GM12878 (cell line): Measurements from ENCODE around the gene BARD1. TPM values are rescaled to one million over a fixed set of nuclear protein-coding genes. Genes with fewer than 3 reads are reported as not detected.

Experiments
- ATAC-seq: fragments of 200-7000 bp; cut with Tn5 transposase; 3 replicates; pipeline ENCODE4 v1.9.1; 2020; ENCODE audit warnings: mild to moderate bottlenecking, moderate library complexity
- BruUV-seq: library from RNA; stranded (reverse); fragments of 400-500 nt; replicated peaks from 2 replicates; lab custom pipeline; 2021; lab: Mats Ljungman, UMichigan
- CTCF ChIA-PET: fragments of 300-600 bp; sonication (Branson Sonifier 250); formaldehyde crosslinking; extraction: SDS; loops from one replicate; lab custom pipeline; 2021; ENCODE audit warnings: inconsistent platforms; lab: Yijun Ruan, JAX
- POLR2A ChIA-PET: fragments of 350-600 bp; formaldehyde crosslinking; extraction: SDS; loops from one replicate; lab custom pipeline; 2021; ENCODE audit warnings: inconsistent platforms; lab: Charles Lee
- RAD21 ChIA-PET: fragments of 300-600 bp; sonication (Branson Sonifier 250); formaldehyde crosslinking; loops from one replicate; lab custom pipeline; 2023; ENCODE audit warnings: antibody characterized with exemption; ENCODE audit not compliant: unreplicated experiment; lab: Charles Lee
- SMC1A ChIA-PET: fragments of 300-600 bp; sonication (Branson Sonifier 250); formaldehyde crosslinking; loops from one replicate; lab custom pipeline; 2023; ENCODE audit not compliant: unreplicated experiment, uncharacterized antibody; lab: Charles Lee
- DNase-seq: peaks from one replicate; pipeline ENCODE4 v3.0.0-alpha.2; 2011; ENCODE audit warnings: low read depth, low spot score
- FAIRE-seq: peaks from 3 replicates; lab custom pipeline; 2011; peaks lifted over from hg19 to GRCh38; lab: Jason Lieb, UNC
- H2AFZ ChIP-seq: 2 replicates; pipeline ENCODE4 v1.6.0; 2011; ENCODE audit warnings: low read depth, low read length, control low read depth; ENCODE audit not compliant: control insufficient read depth
- H3K27ac ChIP-seq: 2 replicates; pipeline ENCODE4 v1.5.1; 2011; ENCODE audit warnings: control low read depth; ENCODE audit not compliant: control insufficient read depth, insufficient read depth
- H3K27me3 ChIP-seq, 2 experiments: replicated peaks in 1 of 2; 2 replicates each; pipeline versions ENCODE4 v1.6.0 to v1.6.1; 2011; ENCODE audit warnings: low read length in 1 of 2; ENCODE audit not compliant: control insufficient read depth in 2 of 2, insufficient read depth in 2 of 2
- H3K36me3 ChIP-seq, 2 experiments: 2 replicates each; pipeline ENCODE4 v1.5.1; 2011; ENCODE audit warnings: low read length in 1 of 2; ENCODE audit not compliant: control insufficient read depth in 2 of 2, insufficient read depth in 2 of 2
- H3K4me1 ChIP-seq: 2 replicates; pipeline ENCODE4 v1.6.1; 2011; ENCODE audit warnings: mild to moderate bottlenecking, low read length, moderate library complexity, mixed read lengths; ENCODE audit not compliant: control insufficient read depth, insufficient read depth
- H3K4me2 ChIP-seq: 2 replicates; pipeline ENCODE4 v1.6.0; 2011; ENCODE audit warnings: control low read depth; ENCODE audit not compliant: control insufficient read depth, insufficient read depth
- H3K4me3 ChIP-seq: fragments of 200-600 bp; sonication (generic); 2 replicates; pipeline ENCODE4 v1.5.1; 2016
- H3K79me2 ChIP-seq: 2 replicates; pipeline ENCODE4 v1.6.0; 2011; ENCODE audit warnings: low read length; ENCODE audit not compliant: control insufficient read depth, insufficient read depth
- H3K9ac ChIP-seq: 2 replicates; pipeline ENCODE4 v1.8.0; 2011; ENCODE audit warnings: low read length, control low read depth, mixed read lengths; ENCODE audit not compliant: control insufficient read depth, insufficient read depth
- H3K9me3 ChIP-seq: replicated peaks from 3 replicates; pipeline ENCODE4 v1.5.1; 2011; ENCODE audit warnings: mild to moderate bottlenecking, low read length; ENCODE audit not compliant: control insufficient read depth, insufficient read depth
- H4K20me1 ChIP-seq: 2 replicates; pipeline ENCODE4 v1.6.0; 2011; ENCODE audit not compliant: control insufficient read depth, insufficient read depth
- ASH2L ChIP-seq: fragments of 300-600, 200-600 bp; sonication (generic); IDR thresholded peaks from 2 replicates; pipeline ENCODE4 v1.6.1; 2017; ENCODE audit warnings: low read depth, mild to moderate bottlenecking, borderline replicate concordance
- CREM ChIP-seq: IDR thresholded peaks from 2 replicates; pipeline ENCODE4 v1.6.1; 2014; ENCODE audit warnings: antibody characterized with exemption, low read depth
- EGR1 ChIP-seq, 2 experiments: IDR thresholded peaks; 1 replicate in 1 of 2; 2 replicates in 1 of 2; pipeline ENCODE4 v1.6.1; 2011 to 2012; ENCODE audit warnings: low read depth in 2 of 2, low read length in 2 of 2, borderline replicate concordance in 1 of 2, mild to moderate bottlenecking in 1 of 2, moderate library complexity in 1 of 2
- IRF4 ChIP-seq: IDR thresholded peaks from 2 replicates; pipeline ENCODE4 v1.6.1; 2011; ENCODE audit warnings: low read depth, low read length
- NFXL1 ChIP-seq: fragments of 450-650 bp; IDR thresholded peaks from 2 replicates; pipeline ENCODE4 v1.6.1; 2017; ENCODE audit warnings: antibody characterized with exemption, mild to moderate bottlenecking, borderline replicate concordance
- PAX5 ChIP-seq: IDR thresholded peaks from 2 replicates; pipeline ENCODE4 v1.6.1; 2011; ENCODE audit warnings: low read depth, low read length, borderline replicate concordance
- POLR2A ChIP-seq: IDR thresholded peaks from 2 replicates; pipeline ENCODE4 v1.6.1; 2011; ENCODE audit warnings: low read depth, mild to moderate bottlenecking, low read length
- RAD51 ChIP-seq: fragments of 450-650 bp; IDR thresholded peaks from 2 replicates; pipeline ENCODE4 v1.6.1; 2016; ENCODE audit warnings: moderate library complexity, mild to moderate bottlenecking, inconsistent platforms
- RELA ChIP-seq: fragments of 450-650 bp; IDR thresholded peaks from 2 replicates; pipeline ENCODE4 v1.8.0; 2014; ENCODE audit warnings: borderline replicate concordance; ENCODE audit not compliant: partially characterized antibody
- SMARCA5 ChIP-seq: fragments of 450-650 bp; IDR thresholded peaks from 2 replicates; pipeline ENCODE4 v1.6.1; 2017; ENCODE audit warnings: mild to moderate bottlenecking
- ZNF384 ChIP-seq: IDR thresholded peaks from 2 replicates; pipeline ENCODE4 v1.6.1; 2012; ENCODE audit warnings: low read depth, mild to moderate bottlenecking, low read length, improper control_type of control experiment, borderline replicate concordance
- WGBS: methylation state at CpG from one replicate; pipeline ENCODE4 v1.1.6; 2016; ENCODE audit warnings: low lambda C conversion rate; ENCODE audit not compliant: insufficient replicate concordance, insufficient coverage; ENCODE audit errors: missing lambda C conversion rate; 5-methylcytosine and 5-hydroxymethylcytosine counted together
- in situ Hi-C: fragments of 300-500 bp; cut with MboI; formaldehyde crosslinking; loops from 9 replicates; pipeline ENCODE4 v1.14.3; 2018; ENCODE audit warnings: mixed read lengths
- intact Hi-C: fragments of 100-400 bp; cut with micrococcal nuclease; formaldehyde crosslinking; loops from one replicate; pipeline ENCODE4 v1.14.2; 2022; ENCODE audit not compliant: unreplicated experiment
- polyA plus RNA-seq, 11 experiments: library from polyadenylated mRNA; depleted of rRNA in 4 of 11; unstranded in 6 of 11; stranded (reverse) in 5 of 11; fragments of >200 nt; fragmentation: Nextera tagmentation in 4 of 11; fragmentation: Illumina TruSeq in 1 of 11; extraction: Ambion mirVana in 4 of 11; extraction: Trizol in 1 of 11; gene quantifications; 1 replicate in 1 of 11; 2 replicates in 10 of 11; pipeline versions ENCODE4 v1.2.1 to v1.2.3, GENCODE V29; 2011 to 2016; ENCODE audit warnings: inconsistent platforms in 2 of 11, missing spikeins in 2 of 11, low read depth in 1 of 11
- total RNA-seq, 4 experiments: library from RNA; depleted of rRNA in 3 of 4; stranded (reverse); fragments of >200 nt in 3 of 4; fragmentation: Illumina TruSeq in 1 of 4; extraction: Trizol in 1 of 4; gene quantifications; 2 replicates each; pipeline versions ENCODE4 v1.2.1 to v1.2.3, GENCODE V29; 2013 to 2021
- TF ChIP-seq, protein P1 (sequence below), 3 experiments: IDR thresholded peaks in 2 of 3; conservative IDR thresholded peaks in 1 of 3; 2 replicates each; pipeline ENCODE4 v1.5.1; 2011; ENCODE audit warnings: low read depth in 3 of 3, low read length in 3 of 3, mild to moderate bottlenecking in 3 of 3, control low read depth in 2 of 3, moderate library complexity in 2 of 3, inconsistent platforms in 1 of 3, mixed read lengths in 1 of 3; ENCODE audit not compliant: control insufficient read depth in 2 of 3, insufficient read depth in 1 of 3; ENCODE audit errors: extremely low read depth in 1 of 3
- TF ChIP-seq, protein P2 (sequence below): fragments of 450-650 bp; IDR thresholded peaks from 2 replicates; pipeline ENCODE4 v1.6.1; 2016; ENCODE audit warnings: mild to moderate bottlenecking
- TF ChIP-seq, protein P3 (sequence below): IDR thresholded peaks from 2 replicates; pipeline ENCODE4 v1.6.1; 2011; ENCODE audit warnings: low read depth, low read length, improper control_type of control experiment, borderline replicate concordance
- TF ChIP-seq, protein P4 (sequence below): fragments of 450-650 bp; IDR thresholded peaks from 2 replicates; pipeline ENCODE4 v1.6.1; 2017; ENCODE audit warnings: antibody characterized with exemption, mild to moderate bottlenecking, moderate library complexity

The BARD1 gene
- total and polyA plus RNA-seq, 10 of the 15 experiments (the other 5 are each of a cell fraction or from before 2014, with no cell fraction given) = 15.3 to 45.7 (median 31.6) TPM

DNA sequence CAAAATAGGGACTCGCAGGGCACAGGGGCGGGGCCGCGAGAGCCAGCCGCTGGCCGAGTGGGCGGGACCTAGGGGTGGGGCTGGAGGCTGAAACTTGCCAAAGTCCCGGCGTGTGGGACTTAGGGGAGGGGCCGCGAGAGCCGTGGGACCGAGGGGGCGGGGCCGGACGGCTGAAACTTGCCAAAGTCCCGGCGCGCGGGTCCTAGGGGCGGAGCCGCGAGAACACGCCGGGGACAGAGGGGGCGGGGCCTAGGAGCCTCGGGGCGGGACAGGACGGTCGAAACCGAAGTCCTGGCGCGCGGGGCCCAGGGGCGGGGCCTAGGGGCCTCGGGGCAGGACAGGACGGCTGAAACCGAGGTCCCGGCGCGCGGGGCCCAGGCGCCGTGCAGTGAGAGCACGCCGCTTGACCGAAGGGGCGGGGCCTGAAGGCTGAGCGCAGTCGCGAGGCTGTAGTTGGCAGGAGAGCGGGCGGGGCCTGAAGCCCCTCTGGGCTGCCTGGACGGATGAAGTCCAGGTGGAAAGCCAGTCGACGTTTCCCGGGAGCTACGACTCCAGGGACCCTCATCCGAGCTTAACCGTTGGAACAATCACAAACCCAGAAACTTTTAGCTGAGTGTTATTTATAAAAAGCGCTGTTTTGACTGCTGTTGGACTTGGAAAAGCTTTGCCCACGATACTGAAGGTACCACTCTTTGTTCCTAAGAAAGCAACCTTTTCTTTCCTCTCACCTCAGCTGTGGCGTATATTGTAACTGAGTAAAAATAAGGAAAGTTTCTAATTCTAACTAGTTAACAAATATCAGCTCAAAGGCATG lies 475 bp upstream of the BARD1 start:
- FAIRE-seq (peak; percentile 44), ATAC-seq (peak; percentile 88), DNase-seq (peak; percentile 87)
- Histone ChIP-seq H3K4me3 (peak overlapping the region; percentile 81), H3K9me3 (no peaks in the 10 kb centered on the region), H4K20me1 (no peaks in the 10 kb centered on the region), H3K9ac (peak overlapping the region; percentile 73), H3K79me2 (peaks cover 49% of the 10 kb centered on the region), H3K4me1 (0 out of 2 replicates have a peak, but pooled peaks cover 5% of the 10 kb centered on the region), H3K4me2 (peak overlapping the region; percentile 84), H3K27ac (peak overlapping the region; percentile 72), H3K36me3 (no peaks in the 10 kb centered on the region), H3K27me3 (no peaks in the 10 kb centered on the region), H2AFZ (peak overlapping the region; percentile 69)
- CTCF ChIA-PET = interaction anchor here (0.6 to 1.1 kb wide), 4 partner anchors 21 to 514 kb away, joined by 3 read pairs; no protein-coding TSS in a partner anchor
- POLR2A ChIA-PET = interaction anchor here (0.6 to 4.0 kb wide), 7 partner anchors 9 to 262 kb away, joined by 3 to 22 read pairs (median 8); no protein-coding TSS in a partner anchor
- in situ Hi-C loops = no loop called here
- SMC1A ChIA-PET = interaction anchor here (0.5 to 4.0 kb wide), 17 partner anchors 8 to 1201 kb away, joined by 3 to 41 read pairs (median 3); no protein-coding TSS in a partner anchor
- RAD21 ChIA-PET = interaction anchor here (0.6 to 7.6 kb wide), 12 partner anchors 14 to 1577 kb away, joined by 3 to 59 read pairs (median 6); no protein-coding TSS in a partner anchor
- intact Hi-C loops = loop anchor here (1.0 to 10.0 kb wide), 7 partner anchors 73 to 1793 kb away; partner anchors contain the start of gene ATIC
- no TSS peak for BruUV-seq
- 3% methylated on average over 26 of the region's 63 CpGs for WGBS
- TF ChIP-seq SMARCA5 (no peak), ZNF384 (no peak), PAX5 (0 out of 2 replicates have a peak, but pooled peaks have one; percentile 40), IRF4 (no peak), EGR1 (IDR thresholded peaks at IDR 0.05; ENCODE audit: borderline replicate concordance in 1 of 2, low read depth in 2 of 2, low read length in 2 of 2) (peak in 1 of 2 experiments; percentile 49; a peak in 1 of 3 replicates), RAD51 (no peak), CREM (no peak), ASH2L (no peak), RELA (no peak), POLR2A (peak; percentile 76), NFXL1 (no peak)
- TF ChIP-seq, protein P1, sequence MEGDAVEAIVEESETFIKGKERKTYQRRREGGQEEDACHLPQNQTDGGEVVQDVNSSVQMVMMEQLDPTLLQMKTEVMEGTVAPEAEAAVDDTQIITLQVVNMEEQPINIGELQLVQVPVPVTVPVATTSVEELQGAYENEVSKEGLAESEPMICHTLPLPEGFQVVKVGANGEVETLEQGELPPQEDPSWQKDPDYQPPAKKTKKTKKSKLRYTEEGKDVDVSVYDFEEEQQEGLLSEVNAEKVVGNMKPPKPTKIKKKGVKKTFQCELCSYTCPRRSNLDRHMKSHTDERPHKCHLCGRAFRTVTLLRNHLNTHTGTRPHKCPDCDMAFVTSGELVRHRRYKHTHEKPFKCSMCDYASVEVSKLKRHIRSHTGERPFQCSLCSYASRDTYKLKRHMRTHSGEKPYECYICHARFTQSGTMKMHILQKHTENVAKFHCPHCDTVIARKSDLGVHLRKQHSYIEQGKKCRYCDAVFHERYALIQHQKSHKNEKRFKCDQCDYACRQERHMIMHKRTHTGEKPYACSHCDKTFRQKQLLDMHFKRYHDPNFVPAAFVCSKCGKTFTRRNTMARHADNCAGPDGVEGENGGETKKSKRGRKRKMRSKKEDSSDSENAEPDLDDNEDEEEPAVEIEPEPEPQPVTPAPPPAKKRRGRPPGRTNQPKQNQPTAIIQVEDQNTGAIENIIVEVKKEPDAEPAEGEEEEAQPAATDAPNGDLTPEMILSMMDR (IDR thresholded peaks at IDR 0.05 in 2 of 3, conservative IDR thresholded peaks at IDR 0.05 in 1 of 3; ENCODE audit: control insufficient read depth in 2 of 3, extremely low read depth in 1 of 3, insufficient read depth in 1 of 3, low read depth in 3 of 3, low read length in 3 of 3) = no peak
- TF ChIP-seq, protein P2, sequence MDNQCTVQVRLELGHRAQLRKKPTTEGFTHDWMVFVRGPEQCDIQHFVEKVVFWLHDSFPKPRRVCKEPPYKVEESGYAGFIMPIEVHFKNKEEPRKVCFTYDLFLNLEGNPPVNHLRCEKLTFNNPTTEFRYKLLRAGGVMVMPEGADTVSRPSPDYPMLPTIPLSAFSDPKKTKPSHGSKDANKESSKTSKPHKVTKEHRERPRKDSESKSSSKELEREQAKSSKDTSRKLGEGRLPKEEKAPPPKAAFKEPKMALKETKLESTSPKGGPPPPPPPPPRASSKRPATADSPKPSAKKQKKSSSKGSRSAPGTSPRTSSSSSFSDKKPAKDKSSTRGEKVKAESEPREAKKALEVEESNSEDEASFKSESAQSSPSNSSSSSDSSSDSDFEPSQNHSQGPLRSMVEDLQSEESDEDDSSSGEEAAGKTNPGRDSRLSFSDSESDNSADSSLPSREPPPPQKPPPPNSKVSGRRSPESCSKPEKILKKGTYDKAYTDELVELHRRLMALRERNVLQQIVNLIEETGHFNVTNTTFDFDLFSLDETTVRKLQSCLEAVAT = no peak
- TF ChIP-seq, protein P3, sequence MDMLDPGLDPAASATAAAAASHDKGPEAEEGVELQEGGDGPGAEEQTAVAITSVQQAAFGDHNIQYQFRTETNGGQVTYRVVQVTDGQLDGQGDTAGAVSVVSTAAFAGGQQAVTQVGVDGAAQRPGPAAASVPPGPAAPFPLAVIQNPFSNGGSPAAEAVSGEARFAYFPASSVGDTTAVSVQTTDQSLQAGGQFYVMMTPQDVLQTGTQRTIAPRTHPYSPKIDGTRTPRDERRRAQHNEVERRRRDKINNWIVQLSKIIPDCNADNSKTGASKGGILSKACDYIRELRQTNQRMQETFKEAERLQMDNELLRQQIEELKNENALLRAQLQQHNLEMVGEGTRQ = no peak
- TF ChIP-seq, protein P4, sequence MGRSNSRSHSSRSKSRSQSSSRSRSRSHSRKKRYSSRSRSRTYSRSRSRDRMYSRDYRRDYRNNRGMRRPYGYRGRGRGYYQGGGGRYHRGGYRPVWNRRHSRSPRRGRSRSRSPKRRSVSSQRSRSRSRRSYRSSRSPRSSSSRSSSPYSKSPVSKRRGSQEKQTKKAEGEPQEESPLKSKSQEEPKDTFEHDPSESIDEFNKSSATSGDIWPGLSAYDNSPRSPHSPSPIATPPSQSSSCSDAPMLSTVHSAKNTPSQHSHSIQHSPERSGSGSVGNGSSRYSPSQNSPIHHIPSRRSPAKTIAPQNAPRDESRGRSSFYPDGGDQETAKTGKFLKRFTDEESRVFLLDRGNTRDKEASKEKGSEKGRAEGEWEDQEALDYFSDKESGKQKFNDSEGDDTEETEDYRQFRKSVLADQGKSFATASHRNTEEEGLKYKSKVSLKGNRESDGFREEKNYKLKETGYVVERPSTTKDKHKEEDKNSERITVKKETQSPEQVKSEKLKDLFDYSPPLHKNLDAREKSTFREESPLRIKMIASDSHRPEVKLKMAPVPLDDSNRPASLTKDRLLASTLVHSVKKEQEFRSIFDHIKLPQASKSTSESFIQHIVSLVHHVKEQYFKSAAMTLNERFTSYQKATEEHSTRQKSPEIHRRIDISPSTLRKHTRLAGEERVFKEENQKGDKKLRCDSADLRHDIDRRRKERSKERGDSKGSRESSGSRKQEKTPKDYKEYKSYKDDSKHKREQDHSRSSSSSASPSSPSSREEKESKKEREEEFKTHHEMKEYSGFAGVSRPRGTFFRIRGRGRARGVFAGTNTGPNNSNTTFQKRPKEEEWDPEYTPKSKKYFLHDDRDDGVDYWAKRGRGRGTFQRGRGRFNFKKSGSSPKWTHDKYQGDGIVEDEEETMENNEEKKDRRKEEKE = no peak
